ENCODE measurements around the gene NR5A1. TPM values are rescaled to one million over a fixed set of nuclear protein-coding genes. Genes with fewer than 3 reads are reported as not detected.

Gene NR5A1
- polyA plus RNA-seq, 3 donors, result not detected

GRCh38 chr9:124499216-124499615 lies 8.0 kb downstream of the NR5A1 start:
- H3K4me1 ChIP-seq (ENCODE audit: control insufficient read depth in 1 of 2, insufficient read depth in 2 of 2, low read length in 2 of 2), result peaks cover 4 to 20% of the 10 kb centered on the region in 2 donors
- H3K4me3 ChIP-seq (replicated peaks in 1 of 3; ENCODE audit: low read depth in 2 of 3, low read length in 3 of 3), result no peak overlapping the region
- no peaks in the 10 kb centered on the region for H3K36me3 ChIP-seq (replicated peaks in 1 of 2; ENCODE audit: control insufficient read depth in 1 of 2, insufficient read depth in 2 of 2, low read length in 2 of 2)
- H3K27ac Mint-ChIP-seq, result peak overlapping the region in 1 of 7 donors; percentile 74
- H3K36me3 Mint-ChIP-seq, result peaks cover 4% of the 10 kb centered on the region in 2 donors
- H3K4me3 Mint-ChIP-seq, result no peak overlapping the region
- no peak overlapping the region for H3K27ac ChIP-seq (ENCODE audit: low read depth in 1 of 2, low read length in 2 of 2)
- no CpG with 5 or more reads among the region's 3 CpGs for WGBS (ENCODE audit: insufficient coverage)
- no peak overlapping the region for H3K4me2 ChIP-seq (replicated peaks; ENCODE audit: extremely low read depth, low read length, poor library complexity, severe bottlenecking)
- no peak for TF ChIP-seq CTCF (IDR thresholded peaks at IDR 0.05)
- H3K27me3 Mint-ChIP-seq (ENCODE audit: low read depth in 3 of 3), result peaks cover 26 to 38% (median 36%) of the 10 kb centered on the region in 3 donors
- no peak overlapping the region for H2AFZ ChIP-seq (ENCODE audit: insufficient read depth, low read depth, low read length, poor library complexity, severe bottlenecking)
- peaks cover 0 to 10% (median 6%) of the 10 kb centered on the region in 7 donors for H3K9me3 Mint-ChIP-seq
- peaks cover 15 to 36% of the 10 kb centered on the region in 2 donors for H3K27me3 ChIP-seq (ENCODE audit: control insufficient read depth in 2 of 2, insufficient read depth in 2 of 2, low read length in 2 of 2)
- peaks cover 15% of the 10 kb centered on the region for H3K4me1 Mint-ChIP-seq
- peaks cover 0 to 4% of the 10 kb centered on the region in 2 donors for H3K9me3 ChIP-seq (replicated peaks in 1 of 2; ENCODE audit: control insufficient read depth in 1 of 2, insufficient read depth in 1 of 2, low read length in 2 of 2)
- no peak overlapping the region for H3K9ac ChIP-seq (ENCODE audit: insufficient read depth, low read length, poor library complexity, severe bottlenecking)
- intact Hi-C loops (cut with micrococcal nuclease), result no loop called here
- no peaks in the 10 kb centered on the region for H4K20me1 ChIP-seq (ENCODE audit: insufficient read depth, low read length)
- H3K79me2 ChIP-seq (ENCODE audit: insufficient read depth, low read length), result no peaks in the 10 kb centered on the region
- no peak for DNase-seq

- peaks cover 20 to 33% (median 30%) of the 10 kb centered on the region in 3 donors for H3K27me3 Mint-ChIP-seq (ENCODE audit: low read depth in 3 of 3)
- H3K9me3 ChIP-seq (replicated peaks in 1 of 2; ENCODE audit: control insufficient read depth in 1 of 2, insufficient read depth in 1 of 2, low read length in 2 of 2), result peaks cover 0 to under 1% of the 10 kb centered on the region in 2 donors
- no peak overlapping the region for H3K27ac Mint-ChIP-seq
- H3K79me2 ChIP-seq (ENCODE audit: insufficient read depth, low read length), result no peaks in the 10 kb centered on the region
- H3K4me3 ChIP-seq (replicated peaks in 1 of 3; ENCODE audit: low read depth in 2 of 3, low read length in 3 of 3), result no peak overlapping the region
- no peak for TF ChIP-seq CTCF (IDR thresholded peaks at IDR 0.05)
- H4K20me1 ChIP-seq (ENCODE audit: insufficient read depth, low read length), result no peaks in the 10 kb centered on the region
- intact Hi-C loops (cut with micrococcal nuclease), result no loop called here
- no peak overlapping the region for H3K27ac ChIP-seq (ENCODE audit: low read depth in 1 of 2, low read length in 2 of 2)
- peaks cover 10% of the 10 kb centered on the region for H3K4me1 Mint-ChIP-seq
- no peak overlapping the region for H3K4me2 ChIP-seq (replicated peaks; ENCODE audit: extremely low read depth, low read length, poor library complexity, severe bottlenecking)
- peaks cover 9 to 31% of the 10 kb centered on the region in 2 donors for H3K27me3 ChIP-seq (ENCODE audit: control insufficient read depth in 2 of 2, insufficient read depth in 2 of 2, low read length in 2 of 2)
- 93% methylated on average over 8 of the region's 15 CpGs for WGBS (ENCODE audit: insufficient coverage)
- H3K9me3 Mint-ChIP-seq, result peaks cover 0 to 4% (median 1%) of the 10 kb centered on the region in 7 donors
- H3K4me1 ChIP-seq (ENCODE audit: control insufficient read depth in 1 of 2, insufficient read depth in 2 of 2, low read length in 2 of 2), result peaks cover under 1 to 14% of the 10 kb centered on the region in 2 donors
- no peak overlapping the region for H3K4me3 Mint-ChIP-seq
- H3K9ac ChIP-seq (ENCODE audit: insufficient read depth, low read length, poor library complexity, severe bottlenecking), result no peak overlapping the region
- no peaks in the 10 kb centered on the region for H3K36me3 Mint-ChIP-seq
- H3K36me3 ChIP-seq (replicated peaks in 1 of 2; ENCODE audit: control insufficient read depth in 1 of 2, insufficient read depth in 2 of 2, low read length in 2 of 2), result no peaks in the 10 kb centered on the region
- no peak overlapping the region for H2AFZ ChIP-seq (ENCODE audit: insufficient read depth, low read depth, low read length, poor library complexity, severe bottlenecking)
- DNase-seq, result no peak
These were observed 8.6 kb downstream of the NR5A1 start for GRCh38 chr9:124498499-124499146.
